COR-L47 (cell line): Measurements from ENCODE around the gene PACRG.

Experiments used
- DNase-seq: peaks from one replicate; lab custom pipeline; 2025; lab: John Stamatoyannopoulos, UW

The PACRG gene

DNA sequence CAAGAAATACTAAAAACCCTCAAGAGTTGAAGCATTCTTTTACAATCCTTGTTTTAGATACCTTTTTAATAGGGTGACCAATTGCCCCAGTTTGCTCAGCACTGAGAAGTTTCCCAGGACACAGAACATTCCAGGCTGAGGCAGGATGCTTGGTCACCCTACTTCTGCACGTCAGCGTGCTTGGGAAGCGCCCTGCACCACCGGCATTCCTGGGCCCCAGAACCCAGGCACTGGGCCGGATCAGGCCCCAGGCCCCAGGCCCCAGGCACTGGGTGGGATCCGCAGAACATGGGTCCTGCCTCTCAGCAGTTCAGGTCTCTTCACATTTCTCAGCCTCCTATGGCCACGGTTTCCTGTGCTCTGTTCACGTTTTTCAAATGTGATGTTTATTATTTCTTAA is 472.9 kb downstream of the PACRG start:
- no peak for DNase-seq

DNA sequence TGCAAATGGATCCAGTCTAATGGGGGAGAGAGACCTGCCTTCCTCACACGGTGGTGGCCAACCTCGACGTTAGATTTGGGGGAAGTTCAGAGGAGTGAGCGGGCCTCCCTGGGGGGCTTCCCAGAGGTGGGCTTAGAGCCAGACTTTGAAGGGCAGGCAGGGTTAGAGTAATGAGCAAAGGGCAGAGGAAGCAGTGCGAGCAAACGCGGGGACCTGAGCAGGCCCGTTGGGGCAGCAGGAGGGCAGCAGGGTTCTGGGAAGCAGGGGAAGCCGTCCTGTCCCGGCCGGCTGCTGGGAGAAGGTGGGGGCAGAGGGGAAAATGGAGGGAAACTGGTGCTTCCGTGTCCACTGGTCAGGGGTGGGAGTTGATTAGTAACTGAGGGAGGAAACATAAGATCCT is 474.1 kb downstream of the PACRG start:
- DNase-seq, result no peak

DNA sequence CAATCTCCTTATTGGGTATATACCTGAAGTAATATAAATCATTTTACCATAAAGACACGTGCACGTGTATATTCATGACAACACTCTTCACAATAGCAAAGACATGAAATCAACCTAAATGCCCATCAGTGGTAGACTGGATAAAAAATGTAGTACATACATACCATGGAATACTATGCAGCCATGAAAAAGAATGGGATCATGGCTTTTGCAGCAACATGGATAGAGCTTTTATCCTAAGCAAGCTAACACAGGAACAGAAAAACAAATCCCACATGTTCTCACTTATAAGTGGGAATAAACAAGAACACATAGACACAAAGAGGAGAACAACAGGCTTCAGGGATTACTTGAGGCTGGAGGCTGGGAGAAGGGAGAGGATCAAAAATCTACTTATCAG is 478.4 kb downstream of the PACRG start:
- no peak for DNase-seq

DNA sequence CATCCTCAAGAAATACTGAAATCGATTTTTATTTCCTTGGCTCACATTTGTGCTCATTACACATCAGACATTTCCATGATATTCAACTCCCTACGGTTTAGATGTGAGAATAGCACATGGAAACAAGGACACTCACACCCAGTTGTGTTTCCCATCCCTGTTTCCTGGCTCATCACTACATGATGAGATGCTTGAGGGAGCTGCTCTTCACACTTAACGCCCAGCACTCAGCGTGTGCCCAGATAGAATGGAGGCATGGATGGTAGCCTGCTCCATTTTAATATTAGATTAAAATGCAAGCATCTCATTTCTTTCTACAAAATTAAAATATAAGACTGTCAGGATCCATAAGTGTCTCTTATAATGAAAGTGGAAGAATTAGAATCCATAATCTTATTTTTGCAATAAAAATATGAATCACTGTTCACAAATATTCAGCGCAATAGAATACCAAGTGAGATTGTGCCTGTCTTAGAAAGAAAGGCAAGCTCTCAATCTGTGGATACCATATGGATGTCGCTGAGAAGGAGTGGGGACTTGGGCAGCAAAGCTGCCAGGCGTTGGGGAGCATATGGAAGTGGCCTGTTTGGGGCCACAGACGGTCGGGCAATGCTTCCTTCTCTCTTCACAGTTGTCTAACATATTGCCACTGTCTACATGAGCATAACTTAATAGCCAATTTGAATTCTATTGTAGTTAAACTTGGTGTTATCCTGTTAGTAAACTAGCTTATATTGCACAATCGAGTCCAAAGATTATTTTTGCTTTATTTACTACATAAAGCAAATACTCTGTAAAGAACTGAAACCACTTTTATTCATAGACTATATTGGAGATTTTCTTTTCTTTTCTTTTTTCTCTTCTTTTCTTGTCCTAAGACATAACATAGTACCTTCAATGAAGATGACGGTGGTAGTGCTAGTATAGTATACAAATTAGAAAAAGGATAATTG is 479.9 kb downstream of the PACRG start:
- no peak for DNase-seq

DNA sequence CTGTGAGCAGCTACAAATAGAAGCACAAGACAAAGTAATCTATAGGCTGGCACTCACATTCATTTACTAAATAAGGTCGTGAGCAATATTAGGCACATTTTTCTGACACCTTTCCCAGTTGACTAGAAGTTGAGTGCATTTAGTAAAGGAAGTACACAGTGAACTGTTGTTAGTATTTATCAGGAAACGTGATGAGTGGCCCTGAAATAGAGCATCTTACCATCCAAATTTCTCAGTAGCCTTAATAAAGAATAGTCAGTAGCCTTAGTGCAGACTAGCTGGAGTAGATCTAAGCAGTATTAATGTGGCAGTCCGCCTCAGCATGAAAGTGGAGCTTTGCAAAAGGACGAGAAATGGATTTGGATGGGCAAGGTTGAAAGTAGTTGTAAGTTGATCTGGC is 481.2 kb downstream of the PACRG start:
- DNase-seq, result no peak

DNA sequence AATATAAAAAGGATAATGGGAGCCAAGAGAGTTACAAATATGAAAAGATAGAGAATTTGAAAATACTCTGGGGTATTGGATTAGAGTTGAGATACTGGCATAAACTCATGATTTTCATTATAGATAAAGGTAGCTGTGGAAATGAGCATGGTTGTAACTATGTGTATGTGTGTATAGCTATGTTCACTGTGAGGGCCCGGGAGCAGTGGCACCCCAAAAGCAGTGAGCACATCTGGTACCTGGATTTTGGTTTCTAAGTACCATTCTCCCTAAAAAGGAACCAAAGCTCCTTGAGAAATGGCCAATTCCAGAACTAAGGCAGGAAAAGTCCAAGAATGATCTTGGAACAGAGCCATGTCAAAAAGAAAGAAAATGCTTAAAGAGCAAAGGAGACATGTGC is 484.3 kb downstream of the PACRG start:
- no peak for DNase-seq

DNA sequence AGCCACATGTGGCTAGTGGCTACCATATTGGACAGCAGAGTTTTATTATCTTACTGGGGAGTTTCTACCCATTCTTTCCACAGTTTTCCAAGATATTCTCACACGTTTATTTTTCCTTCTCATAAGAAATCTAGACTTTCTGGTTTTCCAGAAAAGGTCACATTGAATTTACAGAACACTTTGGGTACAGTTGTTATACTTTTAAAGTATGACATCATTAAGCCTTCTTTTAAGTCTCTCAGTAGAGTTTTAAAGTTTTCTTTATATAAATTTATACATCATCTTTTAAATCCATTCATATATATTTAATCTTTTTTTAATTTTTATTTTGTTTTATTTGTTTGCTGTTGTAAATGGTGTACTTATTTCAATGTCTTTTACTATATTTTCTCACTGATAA is 486.5 kb downstream of the PACRG start:
- DNase-seq, result no peak

GRCh38 chr6:163218361-163218894 is 490.7 kb downstream of the PACRG start:
- DNase-seq, result no peak

DNA sequence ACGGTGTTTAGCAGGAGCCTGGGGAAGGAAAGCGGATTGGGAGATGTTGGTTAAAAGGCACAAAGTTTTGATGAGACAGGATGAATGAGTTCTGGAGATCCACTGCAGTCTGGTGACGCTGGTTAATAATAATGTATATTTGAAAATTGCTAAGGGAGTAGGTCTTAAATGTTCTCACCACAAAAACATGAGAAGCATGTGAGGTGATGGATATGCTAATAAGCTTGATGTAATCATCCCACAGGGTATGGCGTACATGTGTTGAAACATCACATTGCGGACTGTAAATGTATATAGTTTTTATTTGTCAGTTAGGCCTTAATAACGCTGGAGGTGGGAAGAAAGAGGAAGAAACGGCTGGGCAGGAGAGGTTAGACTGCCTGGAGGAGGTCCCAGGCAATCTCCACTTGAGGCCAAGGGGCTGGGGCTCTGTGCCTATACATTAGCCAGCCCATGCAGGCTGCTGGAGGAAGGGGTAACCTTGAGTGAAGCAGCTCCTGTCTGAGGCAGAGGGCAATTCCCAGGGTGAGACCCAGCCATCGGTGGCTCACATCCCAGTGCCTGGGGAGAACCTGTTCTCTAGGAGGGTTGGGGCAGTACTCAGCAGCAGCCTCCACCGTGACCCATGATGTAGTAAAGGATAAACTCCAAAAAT is 498.5 kb downstream of the PACRG start:
- DNase-seq, result no peak

DNA sequence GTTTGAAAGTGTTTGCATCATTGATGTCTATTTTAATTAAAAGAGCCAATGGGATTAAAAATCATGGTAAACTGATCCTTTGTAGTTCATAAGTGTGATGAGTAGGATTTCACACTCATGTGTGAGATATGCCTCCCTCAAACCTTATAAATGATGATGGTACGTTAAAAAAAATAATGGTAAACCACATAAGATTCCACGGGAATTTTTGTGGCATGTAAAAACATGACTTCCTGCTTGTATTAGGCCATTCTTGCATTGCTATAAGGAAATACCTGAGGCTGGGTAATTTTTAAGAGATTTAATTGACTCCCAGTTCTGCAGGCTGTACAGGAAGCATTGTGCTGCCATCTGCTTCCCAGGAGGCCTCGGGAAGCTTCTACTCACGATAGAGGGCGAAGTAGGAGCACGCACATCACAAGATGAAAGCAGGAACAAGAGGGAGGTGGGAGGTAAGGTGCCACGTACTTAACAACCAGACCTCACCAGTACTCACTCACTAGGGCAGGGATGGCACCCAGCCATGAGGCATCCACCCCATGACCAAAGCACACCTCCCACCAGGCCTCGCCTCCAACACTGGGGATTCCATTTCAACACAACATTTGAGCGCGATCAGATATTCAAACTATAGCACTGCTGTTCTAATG is 499.2 kb downstream of the PACRG start:
- no peak for DNase-seq

GRCh38 chr6:163228041-163228440 is 500.3 kb downstream of the PACRG start:
- no peak for DNase-seq

DNA sequence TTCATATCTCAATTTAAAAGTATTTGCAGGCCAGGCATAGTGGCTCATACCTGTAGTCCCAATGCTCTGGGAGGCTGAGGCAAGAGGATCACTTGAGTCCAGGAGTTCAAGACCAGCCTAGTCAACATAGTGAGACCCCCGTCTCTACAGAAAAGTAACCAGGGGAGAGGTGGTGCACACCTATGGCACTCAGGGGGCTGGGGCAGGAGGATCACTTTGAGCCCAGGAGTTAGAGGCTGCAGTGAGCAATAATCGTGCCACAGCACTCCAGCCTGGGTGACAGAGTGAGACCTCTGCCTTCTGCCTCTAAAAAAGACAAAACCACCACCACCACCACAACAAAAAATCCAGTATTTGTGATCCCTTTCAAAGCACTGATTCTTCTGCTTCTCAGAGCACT is 501.3 kb downstream of the PACRG start:
- no peak for DNase-seq

GRCh38 chr6:163230901-163231300 is 503.1 kb downstream of the PACRG start:
- no peak for DNase-seq

DNA sequence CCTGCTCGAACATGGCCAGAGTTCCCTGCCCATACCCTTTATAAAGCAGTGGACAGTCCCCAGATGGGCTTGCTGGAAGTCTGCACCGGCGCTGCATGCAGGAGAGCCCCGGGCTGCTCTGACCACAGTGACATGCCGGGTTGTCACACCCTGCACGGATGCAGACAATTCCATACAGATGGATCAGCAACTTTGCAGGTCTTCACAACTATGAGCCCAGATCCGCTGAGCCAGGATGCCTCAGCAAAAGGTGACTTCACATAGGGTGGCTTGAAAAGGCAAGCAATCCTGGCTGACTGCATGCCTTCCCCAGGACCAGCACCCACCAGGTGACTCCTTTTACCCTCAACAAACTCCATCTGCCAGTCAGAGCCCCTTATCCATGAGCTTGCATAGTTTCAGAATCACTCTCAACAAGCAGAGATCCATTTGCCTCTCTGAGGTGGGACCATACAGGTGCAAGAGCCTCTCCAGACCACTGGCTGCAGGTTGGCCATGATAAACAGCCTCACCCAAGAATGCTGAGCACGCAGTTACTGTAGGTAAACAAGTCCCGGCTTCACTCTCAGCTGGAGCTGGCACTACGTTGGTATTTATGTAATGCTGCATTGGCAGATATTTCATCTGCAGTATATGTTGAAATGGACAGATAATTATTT is 503.7 kb downstream of the PACRG start:
- DNase-seq, result no peak

GRCh38 chr6:163232015-163232523 is 504.3 kb downstream of the PACRG start:
- no peak for DNase-seq

DNA sequence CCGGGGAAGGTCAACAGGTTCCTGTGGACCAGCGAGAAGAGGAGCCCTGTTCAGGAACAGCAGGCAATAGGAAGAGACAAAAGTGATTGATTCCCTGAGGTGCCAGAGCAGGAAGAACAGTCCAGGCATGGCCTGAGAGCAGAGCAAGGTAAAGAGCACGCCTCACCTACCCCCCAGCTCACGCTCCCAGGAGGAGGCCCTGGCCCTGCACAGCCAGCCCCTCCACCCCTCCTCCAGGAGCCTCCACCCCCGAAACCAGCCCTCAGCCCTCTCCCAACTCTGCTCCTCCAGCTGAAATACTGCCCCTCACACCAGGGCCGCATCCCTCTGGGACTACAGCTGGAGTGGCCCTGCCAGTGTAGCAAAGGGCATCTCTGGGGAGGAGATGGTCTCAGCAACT is 504.9 kb downstream of the PACRG start:
- DNase-seq, result no peak

- no peak for DNase-seq
Observed at GRCh38 chr6:163237110-163237509, 509.3 kb downstream of the PACRG start.

GRCh38 chr6:163239572-163240340 is 512.0 kb downstream of the PACRG start:
- DNase-seq, result no peak

GRCh38 chr6:163240556-163240955 is 512.8 kb downstream of the PACRG start:
- no peak for DNase-seq

DNA sequence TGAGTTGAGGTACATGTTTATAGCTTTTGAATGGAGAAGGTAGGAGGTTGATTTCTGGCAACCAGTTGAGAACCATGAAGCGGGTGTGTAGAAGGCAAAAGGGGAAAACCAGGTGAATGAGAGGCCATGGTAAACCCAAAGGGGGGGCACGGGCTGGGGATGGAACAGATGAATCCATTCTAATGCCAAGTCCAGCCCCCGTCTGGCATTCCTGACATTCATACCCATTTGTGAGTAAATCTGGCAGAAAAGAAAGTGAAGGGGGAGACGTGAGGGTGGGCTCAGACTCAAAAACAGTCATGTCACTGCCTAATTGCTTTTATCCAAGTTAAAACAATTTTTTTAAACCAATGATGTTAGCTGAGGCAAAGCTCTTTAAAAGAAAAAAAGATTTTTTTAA is 513.9 kb downstream of the PACRG start:
- DNase-seq, result no peak

GRCh38 chr6:163243083-163243482 is 515.3 kb downstream of the PACRG start:
- DNase-seq, result no peak
